Omental fat pad (tissue), 4 donors: ENCODE results near the gene SGSH. TPM values are rescaled to one million over a fixed set of nuclear protein-coding genes. Genes with fewer than 3 reads are reported as not detected.

ENCODE experiments used
- ATAC-seq: fragments of 150-250 bp; one replicate; pipeline ENCODE4 v1.9.1; 2016; ENCODE audit warnings: mild to moderate bottlenecking, moderate library complexity; ENCODE audit not compliant: low FRiP score
- DNase-seq: peaks from one replicate; pipeline ENCODE4 v3.0.0-alpha.2; 2019; ENCODE audit warnings: low spot score
- total RNA-seq, 4 donors: library from RNA; depleted of rRNA; stranded (reverse); fragments of >200 nt; gene quantifications; one replicate each; pipeline ENCODE4 v1.1.0, GENCODE V29; 2016
- TF ChIP-seq, protein P1 (sequence below), 3 donors: fragments of 450-650 bp; IDR thresholded peaks; one replicate each; pipeline ENCODE4 v1.5.1; 2016 to 2017; ENCODE audit warnings: antibody characterized with exemption in 3 of 3, mild to moderate bottlenecking in 3 of 3, moderate library complexity in 2 of 3

The SGSH gene
- total RNA-seq, 4 donors from 2014 or later: 16.2 to 32.2 (median 28.0) TPM

GRCh38 chr17:80214878-80215210 lies 5.3 kb downstream of the SGSH start:
- ATAC-seq (no peak), DNase-seq (no peak)
- TF ChIP-seq, protein P1, sequence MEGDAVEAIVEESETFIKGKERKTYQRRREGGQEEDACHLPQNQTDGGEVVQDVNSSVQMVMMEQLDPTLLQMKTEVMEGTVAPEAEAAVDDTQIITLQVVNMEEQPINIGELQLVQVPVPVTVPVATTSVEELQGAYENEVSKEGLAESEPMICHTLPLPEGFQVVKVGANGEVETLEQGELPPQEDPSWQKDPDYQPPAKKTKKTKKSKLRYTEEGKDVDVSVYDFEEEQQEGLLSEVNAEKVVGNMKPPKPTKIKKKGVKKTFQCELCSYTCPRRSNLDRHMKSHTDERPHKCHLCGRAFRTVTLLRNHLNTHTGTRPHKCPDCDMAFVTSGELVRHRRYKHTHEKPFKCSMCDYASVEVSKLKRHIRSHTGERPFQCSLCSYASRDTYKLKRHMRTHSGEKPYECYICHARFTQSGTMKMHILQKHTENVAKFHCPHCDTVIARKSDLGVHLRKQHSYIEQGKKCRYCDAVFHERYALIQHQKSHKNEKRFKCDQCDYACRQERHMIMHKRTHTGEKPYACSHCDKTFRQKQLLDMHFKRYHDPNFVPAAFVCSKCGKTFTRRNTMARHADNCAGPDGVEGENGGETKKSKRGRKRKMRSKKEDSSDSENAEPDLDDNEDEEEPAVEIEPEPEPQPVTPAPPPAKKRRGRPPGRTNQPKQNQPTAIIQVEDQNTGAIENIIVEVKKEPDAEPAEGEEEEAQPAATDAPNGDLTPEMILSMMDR (IDR thresholded peaks at IDR 0.05): no peak

- DNase-seq (no peak), ATAC-seq (no peak)
- TF ChIP-seq, protein P1 (IDR thresholded peaks at IDR 0.05): no peak
These were observed 5.9 kb downstream of the SGSH start for GRCh38 chr17:80214012-80214877.

DNA sequence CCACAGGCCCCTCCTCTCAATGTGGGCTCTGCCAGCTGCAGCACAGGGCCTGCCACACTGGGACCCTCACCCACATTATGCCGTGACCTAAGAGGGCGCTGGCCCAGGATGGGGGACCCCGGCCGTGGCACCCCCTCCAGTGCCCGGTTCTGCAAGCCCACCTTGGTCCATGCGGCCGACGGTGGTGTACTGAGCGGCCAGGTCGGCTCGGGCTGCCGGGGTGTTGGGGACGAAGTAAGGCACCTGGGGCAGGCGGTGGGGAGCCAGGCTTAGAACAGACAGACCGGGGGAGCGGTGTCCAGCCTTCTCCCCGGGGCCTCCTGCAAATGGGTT lies 6.5 kb downstream of the SGSH start:
- no peak for ATAC-seq
- DNase-seq: no peak
- TF ChIP-seq, protein P1 (IDR thresholded peaks at IDR 0.05): no peak

DNA sequence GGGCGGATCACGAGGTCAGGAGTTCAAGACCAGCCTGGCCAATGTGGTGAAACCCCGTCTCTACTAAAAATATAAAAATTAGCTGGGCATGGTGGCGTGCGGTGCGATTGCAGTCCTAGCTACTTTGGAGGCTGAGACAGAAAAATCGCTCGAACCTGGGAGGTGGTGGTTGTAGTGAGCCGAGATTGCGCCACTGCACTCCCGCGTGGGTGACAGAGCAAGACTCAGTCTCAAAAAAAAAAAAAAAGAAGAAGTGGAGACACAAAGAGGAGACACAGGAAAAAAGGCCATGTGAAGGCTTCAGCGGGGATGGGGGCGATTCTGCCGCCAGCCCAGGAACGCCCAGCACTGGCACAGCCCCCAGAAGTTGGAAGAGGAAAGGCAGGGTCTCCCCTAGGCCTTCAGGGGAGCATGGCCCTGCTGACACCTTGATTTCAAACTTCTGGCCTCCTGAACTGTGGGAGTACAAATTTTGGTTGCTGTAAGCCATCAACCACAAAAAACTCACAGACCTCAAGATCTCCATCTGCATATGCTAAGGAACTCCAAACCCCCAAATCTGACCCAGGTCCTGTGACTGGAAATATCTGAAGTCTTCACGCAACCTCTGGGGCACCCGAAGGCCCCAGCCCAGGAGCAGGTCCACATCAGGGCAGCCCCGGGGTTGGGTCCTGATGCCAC lies 7.0 kb downstream of the SGSH start:
- TF ChIP-seq, protein P1 (IDR thresholded peaks at IDR 0.05): no peak
- DNase-seq: no peak
- ATAC-seq: no peak

DNA sequence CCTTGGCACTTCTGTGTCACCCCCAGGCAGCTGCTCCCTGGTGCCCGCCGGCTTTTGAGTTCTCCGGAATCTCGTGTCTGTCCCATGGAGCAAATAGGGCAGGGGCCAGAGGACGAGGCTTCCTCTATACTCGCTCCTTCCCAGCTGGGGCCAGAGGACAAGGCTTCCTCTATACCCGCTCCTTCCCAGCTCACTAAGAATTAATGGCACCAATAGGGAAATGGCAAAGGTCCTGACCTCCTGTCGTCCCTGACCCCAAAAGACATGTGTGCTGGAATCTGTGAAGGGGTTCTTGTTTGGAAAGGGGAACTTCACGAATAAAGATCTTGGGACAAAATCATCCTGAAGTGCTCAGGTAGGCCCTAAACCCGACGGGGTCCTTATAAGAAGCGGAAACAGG lies 7.6 kb downstream of the SGSH start:
- DNase-seq: no peak
- no peak for ATAC-seq
- TF ChIP-seq, protein P1 (IDR thresholded peaks at IDR 0.05): no peak

GRCh38 chr17:80212109-80212508 lies 8.0 kb downstream of the SGSH start:
- ATAC-seq (no peak), DNase-seq (no peak)

More at GRCh38 chr17:80212109-80212508, 8.0 kb downstream of the SGSH start:
- TF ChIP-seq, protein P1 (IDR thresholded peaks at IDR 0.05): no peak
